Dermis microvascular lymphatic vessel endothelial cell (primary cell): ENCODE measurements around the gene AFG1L. TPM values are rescaled to one million over a fixed set of nuclear protein-coding genes. Genes with fewer than 3 reads are reported as not detected.
A peak's percentile ranks its signal among the peaks of the same experiment; 100 is the strongest.
"Not testable (repeated sequence)": the region's sequence is repeated elsewhere in the genome, so short reads cannot be mapped to it uniquely, and the experiment has no call there.

Experiments used
- DNase-seq, 2 donors: peaks; one replicate each; pipeline versions ENCODE4 v3.0.0 to v3.0.0-alpha.2; 2010; ENCODE audit warnings: low read depth in 2 of 2
- total RNA-seq: library from RNA; depleted of rRNA; stranded (reverse); fragments of >200 nt; gene quantifications from 2 replicates; pipeline ENCODE4 v1.2.1, GENCODE V29; 2014

Gene AFG1L
- total RNA-seq, 1 donor from 2014 or later: 1.8 TPM

DNA sequence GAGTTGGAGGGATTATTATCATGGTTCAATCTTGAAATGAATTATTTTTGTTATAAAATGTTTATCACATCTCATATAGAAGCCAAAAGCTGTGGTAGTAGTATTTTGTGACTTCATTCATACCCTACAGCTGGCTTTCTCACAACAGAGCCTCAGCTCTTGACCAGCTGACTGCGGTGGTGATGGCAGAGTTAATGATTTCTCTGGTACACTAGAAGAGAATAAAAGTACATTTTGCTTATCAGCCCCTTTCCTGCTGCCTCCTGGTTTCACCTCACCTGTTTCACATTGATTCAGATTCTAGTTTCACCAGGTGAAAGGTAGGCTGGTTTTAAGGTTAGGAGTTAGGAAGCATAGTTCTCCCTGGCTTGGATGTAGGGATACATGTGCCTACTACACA, 55.7 kb downstream of the AFG1L start:
- DNase-seq: no peak

DNA sequence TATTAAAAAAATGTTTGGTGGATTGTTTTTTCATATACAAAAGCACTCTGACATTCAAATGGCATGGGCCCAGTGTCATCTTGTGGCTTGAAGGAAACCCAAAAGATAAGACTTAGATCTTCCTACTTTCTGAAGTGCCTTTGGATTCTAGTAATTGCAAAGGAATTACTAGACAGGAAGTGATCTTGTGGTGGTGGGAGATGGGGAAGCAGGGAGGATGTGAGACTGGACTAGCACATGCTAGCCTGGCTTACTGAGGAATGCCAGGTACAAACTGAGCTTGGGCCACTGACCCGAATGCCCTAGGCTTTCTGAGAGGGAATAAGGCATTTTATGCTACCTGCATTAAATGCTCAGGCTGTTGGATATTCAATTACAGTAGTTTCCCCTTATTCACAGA, 59.0 kb downstream of the AFG1L start:
- no peak for DNase-seq

DNA sequence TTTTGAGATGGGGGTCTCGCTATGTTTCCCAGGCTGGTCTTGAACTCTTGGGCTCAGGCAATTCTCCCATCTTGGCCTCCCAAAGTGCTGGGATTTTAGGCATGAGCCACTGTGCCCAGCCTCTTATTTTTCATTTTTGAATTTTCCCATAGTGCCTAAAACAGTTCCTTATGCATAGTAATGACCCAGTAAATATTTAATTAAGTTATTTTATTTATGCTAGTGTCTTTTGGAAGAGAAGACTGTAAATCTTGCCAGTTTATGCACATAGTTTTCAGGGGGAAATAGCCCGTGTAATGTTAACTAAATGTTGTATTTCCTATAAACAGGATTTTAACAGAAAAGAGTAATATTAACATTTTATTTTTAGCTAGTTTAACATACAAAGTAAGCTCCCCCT, 60.3 kb downstream of the AFG1L start:
- no peak for DNase-seq

DNA sequence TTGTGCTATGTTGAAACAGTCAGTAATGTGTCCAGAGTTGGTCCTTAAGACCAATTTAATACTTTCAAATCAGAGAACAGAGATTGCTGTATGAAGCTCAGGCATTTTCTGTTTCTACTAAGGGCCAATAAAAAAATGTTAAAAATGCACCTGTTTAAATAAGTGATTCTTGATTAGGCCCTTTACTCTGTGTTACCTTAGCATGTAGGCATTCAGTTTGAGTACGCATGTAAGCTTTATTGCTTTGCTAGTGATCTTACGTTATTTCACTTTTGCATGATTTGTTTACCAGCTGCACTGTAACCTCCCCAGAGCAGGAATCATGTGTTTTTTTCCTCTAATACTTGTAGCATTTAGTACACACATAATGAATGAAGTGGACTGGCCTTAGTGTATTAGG, 61.0 kb downstream of the AFG1L start:
- DNase-seq: no peak

DNA sequence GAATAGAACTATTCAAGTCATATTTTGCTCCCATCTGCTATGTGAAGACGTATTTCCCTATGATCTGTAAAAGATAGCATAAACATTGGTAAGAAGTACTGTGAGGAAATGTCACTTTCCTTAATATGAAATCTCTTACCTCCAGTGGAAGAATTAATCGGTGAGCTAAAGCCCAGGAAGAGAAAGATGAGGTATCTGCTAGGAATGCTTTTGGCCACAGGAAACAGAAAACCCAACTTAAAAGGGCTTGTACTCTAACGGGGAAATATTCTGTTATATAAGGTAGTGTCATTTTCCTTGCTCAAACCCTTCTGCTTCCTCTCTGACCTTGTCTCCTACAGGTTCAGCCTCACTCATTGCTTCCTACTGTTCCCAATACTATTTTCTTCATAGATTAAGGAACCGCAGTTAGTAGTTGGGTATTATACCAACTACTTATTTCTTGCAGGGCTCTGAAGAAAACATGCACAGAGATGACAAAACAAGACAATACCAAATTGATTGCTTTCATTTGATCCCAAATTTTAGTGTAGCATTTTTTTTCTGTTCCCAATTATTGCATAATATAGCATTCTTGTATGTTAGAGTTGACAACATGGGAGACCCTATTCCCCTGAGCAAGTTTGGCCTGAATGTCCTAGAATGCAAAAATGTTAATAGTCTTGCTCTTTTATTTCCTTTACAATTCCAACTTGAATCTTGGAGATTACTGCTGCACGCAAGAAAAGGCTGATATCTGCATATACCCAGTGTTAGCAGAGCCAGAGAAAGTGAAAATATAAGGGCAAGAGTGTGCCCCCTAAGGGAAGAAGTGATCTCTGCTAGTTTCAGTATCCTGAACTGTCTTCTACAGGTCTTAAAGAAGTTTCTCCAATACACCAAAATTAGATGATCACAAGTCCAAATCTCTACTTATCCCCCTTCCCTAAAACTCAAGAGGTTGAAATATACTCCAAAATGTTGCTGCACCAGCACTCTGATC, 65.3 kb downstream of the AFG1L start:
- DNase-seq: no peak

DNA sequence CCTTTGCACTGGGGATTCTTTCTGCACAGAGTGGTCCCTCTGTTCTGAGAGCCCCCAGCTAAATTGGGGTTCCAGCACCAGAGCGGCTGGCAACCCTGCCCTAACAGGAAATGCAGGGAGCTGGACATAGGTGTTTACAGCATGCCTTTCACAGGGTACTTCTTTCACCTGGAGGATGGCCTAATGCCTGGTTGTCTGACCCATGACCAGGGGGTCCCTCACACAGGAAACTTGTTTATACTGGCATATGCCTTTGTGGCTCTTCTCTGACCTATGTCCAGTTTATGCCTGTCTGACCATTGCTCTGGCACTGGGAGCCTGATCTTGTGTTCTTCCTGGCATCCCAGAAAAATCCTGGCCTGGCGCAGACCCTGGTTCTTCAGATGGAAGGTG, 66.1 kb downstream of the AFG1L start:
- no peak for DNase-seq

DNA sequence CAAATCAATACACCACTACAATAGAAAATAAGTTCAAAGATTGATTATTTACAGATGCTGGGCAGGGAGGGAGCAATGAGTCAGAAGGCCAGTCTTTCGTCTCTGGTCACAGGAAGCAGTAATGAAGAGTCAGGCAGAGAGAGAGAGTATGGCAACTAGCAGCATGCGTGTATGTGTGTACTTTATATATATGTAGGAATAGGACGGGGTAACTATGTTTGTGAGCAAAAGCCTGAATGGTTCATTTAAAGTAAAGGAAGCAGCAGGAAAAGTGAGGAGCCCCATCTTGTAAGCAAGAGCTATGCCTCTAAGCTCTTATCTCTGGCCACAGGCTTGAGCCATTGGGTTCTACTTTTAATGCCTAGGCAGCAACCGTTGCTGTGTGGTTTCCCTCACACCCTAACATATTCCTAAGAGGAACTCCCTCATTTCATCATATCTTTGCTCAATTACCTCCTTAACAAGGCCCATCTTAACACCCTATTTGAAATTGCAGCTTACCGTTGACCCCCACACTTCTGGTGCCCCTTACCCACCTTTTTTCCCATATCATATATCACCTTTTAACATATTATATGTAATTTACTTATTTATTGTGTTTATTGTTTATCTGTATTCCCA, 66.6 kb downstream of the AFG1L start:
- DNase-seq: no peak

DNA sequence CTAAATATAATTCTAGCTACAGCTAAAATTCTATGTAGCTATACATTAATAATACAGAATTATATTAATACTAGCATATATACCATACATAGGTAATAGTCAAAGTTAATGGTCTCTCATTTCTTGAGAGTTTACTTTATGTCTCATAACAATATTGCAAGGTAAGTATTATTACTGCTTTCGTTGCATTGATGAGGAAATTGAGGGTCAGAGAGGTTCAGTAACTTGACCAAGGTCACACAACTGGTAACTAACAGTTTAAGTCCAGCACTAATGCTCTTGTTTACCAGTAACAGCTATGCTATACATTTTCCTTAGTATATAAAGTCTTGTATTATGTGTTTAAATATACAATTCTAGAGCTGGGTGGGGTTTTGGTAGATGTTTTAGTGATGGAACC, 67.6 kb downstream of the AFG1L start:
- DNase-seq: no peak

DNA sequence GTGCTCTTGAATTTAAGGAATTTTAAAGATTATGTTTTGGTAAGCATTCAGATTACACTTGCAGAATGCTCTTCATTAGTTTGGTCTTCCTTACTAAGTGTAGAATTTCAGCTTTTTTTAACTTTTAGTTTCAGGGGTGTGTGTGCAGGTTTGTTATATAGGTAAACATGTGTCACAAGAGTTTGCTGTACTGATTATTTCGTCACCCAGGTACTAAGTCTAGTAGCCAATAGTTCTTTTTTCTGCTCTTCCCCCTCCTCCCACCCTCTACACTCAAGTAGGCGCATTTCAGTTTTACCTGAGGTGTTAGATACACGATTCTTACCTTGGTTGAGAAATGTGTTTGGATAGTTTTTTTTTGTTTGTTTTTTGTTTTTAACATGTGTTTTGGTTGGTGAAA, 68.3 kb downstream of the AFG1L start:
- DNase-seq: no peak

DNA sequence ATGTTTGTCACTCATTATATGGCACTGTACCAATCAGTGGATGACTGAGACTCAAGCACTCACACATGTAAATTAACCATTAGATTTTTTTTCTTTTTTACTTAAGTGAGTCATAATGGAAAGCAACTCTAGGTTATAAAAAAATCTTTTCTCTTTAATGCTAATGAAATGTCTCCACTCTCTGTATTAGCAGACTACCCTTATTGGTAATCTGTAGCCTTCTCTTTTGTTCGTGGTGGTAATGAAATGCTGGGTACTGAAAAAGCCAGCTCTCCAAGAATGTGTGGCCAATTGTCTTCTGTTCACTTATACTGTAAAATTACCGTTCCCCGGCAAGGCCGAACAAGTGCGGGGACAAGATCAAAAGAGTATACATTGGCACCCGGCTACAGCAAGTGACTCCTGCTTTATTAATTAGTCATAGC, 69.0 kb downstream of the AFG1L start:
- DNase-seq: no peak

DNA sequence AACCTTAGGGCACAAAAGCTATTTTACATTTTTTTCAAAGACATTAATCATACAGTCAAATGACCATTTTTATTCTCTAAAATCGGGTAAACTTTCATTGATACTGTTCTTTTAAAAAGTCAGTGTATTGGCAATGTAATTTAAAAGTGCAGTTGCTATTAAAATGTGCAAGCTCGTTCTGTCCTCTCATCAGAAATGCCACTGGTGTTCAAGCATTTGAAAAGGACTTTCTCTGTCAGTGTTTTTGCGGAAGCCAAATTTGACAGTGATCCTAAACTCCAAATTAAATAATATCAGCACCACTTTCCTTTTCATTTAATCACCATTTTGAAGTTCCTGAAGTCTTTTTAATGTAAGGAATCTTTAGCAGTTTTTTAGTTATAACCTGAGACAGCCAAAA, 69.6 kb downstream of the AFG1L start:
- DNase-seq: no peak

DNA sequence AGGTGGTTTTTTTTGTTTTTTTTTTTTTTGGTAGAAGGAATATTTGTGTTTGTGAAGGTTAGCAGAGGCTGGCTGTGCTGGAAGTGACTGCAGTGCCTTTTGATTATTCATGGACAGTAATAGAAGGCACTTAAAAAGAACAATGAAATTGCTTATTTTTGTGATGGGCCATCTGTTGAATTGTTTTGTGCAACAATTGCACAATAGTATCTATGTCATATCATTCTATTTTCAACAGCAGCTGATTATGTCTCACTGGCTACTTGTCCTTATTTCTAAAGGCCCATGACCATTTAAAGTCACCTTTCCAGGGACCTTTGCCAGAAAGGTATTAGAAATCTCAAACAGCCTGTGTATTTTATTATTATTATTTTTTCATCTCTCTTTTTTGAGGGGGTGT, 70.6 kb downstream of the AFG1L start:
- peak in 1 of 2 donors; percentile 9 for DNase-seq

DNA sequence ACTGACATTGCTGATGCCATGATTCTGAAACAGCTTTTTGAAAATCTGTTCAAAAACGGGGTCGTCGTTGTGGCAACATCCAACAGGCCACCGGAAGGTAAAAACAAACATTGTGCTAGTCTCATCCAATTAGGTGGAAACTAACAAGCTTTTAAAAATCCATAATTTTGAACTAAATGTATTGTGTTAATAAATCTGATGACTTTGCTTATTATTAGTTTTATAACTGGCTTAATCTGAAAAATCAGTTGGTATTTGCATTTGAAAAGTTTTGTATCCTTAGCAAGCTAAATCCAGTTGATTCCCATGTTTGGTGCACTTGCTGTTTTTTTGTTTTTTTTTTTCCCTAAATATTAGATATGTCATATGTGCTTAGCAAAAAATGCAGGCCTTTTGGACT, 71.4 kb downstream of the AFG1L start:
- DNase-seq: no peak

DNA sequence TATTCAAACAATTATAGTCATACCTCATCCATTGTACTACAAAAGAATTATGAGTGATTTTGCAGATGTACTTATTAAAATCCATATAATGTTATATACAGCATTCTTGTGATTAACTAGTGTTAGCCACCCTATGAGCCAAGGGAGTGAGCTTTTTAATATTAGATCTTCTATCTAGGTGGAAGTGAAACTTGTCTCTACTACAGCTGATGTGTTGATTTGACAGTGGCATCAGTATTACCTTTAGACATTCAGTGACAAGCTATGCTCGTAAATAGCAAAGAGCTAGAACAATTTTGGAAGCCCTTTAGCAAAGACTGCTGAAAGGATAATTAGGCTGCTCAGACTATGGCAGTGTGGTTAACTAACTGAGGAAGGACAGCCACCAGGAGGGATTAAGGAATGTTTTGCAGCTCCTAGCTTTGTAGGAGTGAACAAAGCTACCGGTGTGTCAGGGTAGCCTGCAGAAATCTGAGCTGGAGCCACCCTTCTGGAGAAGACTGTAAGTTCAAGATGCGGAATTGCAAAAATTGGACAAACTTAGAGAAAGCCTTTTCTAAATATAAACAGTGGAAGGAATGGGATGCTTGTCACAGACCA, 73.7 kb downstream of the AFG1L start:
- no peak for DNase-seq

DNA sequence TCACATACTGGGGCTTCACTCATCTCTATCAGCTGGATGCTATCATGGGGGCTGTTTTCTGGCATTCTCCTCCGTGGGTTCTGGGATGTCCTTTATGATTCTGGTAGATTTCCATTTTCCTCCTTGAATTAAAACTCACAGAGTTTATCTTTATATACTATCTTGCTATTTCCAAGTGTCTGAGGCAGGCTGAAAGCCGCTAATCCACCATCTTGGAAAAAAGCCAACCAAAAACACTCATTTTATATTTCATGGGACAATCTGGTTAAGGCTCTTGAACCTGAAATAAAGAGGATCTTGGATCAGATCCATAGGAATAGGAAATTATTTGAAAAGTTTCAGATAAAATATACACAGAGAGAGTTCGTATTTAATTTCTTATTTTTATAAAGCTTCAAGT, 86.0 kb downstream of the AFG1L start:
- no peak for DNase-seq

DNA sequence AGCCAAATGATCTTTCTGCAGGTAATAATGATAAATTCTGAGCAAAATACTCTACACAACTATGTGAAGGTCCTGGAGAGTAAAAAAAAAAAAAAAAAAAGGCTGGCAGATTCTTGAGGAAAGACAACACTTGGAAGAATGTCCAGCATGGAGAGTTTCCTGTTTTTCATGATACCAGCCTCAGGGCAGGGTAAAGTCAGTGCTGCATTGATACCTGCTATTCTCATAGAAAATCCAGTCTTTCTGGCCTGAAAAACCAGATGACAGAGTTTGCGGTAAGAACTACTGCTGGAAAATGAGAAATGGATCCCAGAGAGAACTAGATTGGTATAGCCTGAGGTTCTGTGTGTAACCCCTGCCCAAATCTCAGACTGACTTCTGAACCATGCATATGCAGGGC, 89.1 kb downstream of the AFG1L start:
- peak in 1 of 2 donors; percentile 7 for DNase-seq

DNA sequence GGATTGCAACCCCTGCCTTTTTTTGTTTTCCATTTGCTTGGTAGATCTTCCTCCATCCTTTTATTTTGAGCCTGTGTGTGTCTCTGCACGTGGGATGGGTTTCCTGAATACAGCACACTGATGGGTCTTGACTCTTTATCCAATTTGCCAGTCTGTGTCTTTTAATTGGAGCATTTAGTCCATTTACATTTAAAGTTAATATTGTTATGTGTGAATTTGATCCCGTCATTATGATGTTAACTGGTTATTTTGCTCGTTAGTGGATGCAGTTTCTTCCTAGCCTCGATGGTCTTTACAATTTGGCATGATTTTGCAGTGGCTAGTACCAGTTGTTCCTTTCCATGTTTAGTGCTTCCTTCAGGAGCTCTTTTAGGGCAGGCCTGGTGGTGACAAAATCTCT, 94.3 kb downstream of the AFG1L start:
- DNase-seq: not testable (repeated sequence)

DNA sequence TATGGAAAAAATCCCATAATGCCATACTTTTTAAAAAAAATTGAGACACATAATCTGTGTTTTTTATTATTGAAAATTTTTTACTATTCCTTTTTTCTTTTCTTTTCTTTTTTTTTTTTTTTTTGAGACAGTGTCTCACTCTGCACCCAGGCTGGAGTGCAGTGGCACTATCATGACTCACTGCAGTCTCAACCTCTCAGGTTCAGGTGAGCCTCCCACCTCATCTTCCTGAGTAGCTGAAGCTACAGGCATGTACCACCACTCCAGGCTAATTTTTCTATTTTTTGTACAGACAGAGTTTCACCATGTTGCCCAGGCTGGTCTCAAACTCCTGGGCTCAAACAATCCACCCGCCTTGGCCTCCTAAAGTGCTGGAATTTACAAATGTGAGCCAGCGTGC, 100.4 kb downstream of the AFG1L start:
- DNase-seq: no peak

DNA sequence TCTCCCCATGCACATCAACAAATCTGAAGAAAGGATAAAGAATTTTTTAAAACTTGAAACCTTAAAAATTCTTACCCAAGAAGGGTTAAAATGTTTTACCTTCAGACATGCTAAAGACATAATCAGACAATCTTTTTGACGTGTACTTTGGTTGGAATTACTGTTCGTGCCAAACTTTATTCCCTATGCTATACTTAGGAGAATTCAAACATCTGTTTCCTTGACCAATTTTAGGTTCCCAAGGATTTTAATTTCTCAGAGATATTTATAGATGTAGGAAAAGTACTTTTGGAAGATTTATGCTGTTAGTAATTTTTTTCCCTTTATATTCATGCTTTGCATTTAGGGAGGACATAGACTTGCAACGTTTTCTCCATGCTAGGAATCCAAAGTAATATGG, 108.4 kb downstream of the AFG1L start:
- no peak for DNase-seq

DNA sequence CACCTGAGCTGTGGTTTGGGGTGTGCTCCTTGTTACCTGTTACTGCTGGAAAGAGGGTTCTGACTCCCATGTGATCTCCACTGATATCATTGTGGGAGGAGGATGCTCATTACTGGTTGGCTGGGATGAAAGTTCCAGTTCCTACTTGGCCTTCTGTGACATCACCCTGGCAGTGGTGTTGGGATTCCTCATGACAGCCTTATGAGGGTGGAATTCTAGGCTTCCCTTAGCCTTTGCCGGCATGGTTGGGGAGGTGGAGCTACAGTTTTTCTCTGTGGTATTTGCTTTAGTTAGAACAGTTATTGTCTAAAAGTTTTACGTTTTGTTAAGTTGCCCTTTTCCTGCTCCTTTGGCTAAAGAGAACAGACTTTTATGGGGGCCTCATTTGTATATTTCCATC, 112.1 kb downstream of the AFG1L start:
- DNase-seq: no peak

DNA sequence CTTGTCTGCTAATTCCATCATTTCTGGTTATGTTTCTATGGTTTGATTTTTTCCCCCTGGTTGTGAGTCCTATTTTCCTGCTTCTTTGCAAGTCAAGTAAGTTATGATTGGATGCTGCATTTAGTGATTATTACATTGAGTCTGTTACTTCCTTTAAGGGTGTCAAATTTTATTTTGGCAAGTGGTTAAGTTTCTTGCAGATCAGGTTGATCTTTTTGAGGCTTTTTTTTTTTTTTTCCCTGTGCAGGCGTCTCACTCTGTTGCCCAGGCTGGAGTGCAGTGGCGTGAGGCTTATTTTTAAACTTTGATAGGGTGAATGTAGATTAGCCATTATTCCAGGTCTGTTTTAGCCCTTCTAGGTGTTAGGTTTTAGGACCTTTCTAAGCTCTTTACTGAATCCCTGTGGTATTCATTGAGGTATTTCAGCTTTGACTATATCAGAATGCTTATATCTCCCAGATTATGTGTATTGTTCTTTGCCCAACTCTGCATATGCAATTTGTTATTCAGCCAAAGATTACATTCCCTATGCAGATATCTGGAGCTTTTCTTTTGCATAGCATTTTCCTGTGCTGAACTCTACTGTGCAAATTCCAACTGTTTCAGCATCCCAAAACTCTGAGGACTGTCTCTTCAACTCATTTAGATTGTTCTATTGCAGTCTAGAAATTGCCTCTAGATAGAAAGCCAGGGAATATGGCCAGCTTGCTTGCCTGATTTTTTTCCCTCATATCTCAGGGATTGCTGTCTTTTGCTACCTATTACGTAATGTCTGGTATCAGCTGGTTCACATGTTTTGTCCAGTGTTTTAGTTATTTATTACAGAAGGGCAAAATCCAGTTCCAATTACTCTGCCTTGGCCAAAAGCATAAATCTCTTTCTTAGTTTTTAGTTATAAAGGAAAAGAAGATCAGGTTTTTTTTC, 113.3 kb downstream of the AFG1L start:
- DNase-seq: no peak

DNA sequence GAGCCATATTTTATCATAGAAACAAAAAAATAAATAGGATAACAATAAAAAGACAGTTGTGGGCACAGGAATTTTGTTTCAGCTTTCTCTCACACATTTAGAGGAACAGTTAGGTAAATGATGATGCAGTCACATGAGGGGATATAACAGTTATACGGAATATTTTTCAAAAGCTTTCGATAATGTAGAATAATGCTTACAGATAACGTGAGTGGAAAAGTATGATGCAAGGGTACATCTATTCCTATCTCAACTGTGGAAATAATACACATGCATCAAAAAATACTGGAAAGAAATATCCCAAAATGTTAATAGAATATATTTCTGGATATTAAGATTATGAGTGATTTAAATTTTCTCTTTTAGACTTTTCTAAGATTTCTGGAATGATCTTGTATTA, 114.0 kb downstream of the AFG1L start:
- DNase-seq: no peak
